Fibroblast of lung (primary cell): Measurements from ENCODE around the gene THAP10.

ENCODE experiments used
- CTCF ChIP-seq, 2 donors: IDR thresholded peaks in 1 of 2; conservative IDR thresholded peaks in 1 of 2; 1 replicate in 1 of 2; 2 replicates in 1 of 2; pipeline ENCODE4 v1.5.1; 2011 to 2012; ENCODE audit warnings: low read length in 2 of 2, control low read depth in 1 of 2, inconsistent platforms in 1 of 2, low read depth in 1 of 2, mild to moderate bottlenecking in 1 of 2
- EZH2 ChIP-seq: IDR thresholded peaks from 2 replicates; pipeline ENCODE4 v1.5.1; 2012; ENCODE audit warnings: low read length, control low read depth, mild to moderate bottlenecking; ENCODE audit errors: missing control alignments

- TF ChIP-seq CTCF (conservative IDR thresholded peaks at IDR 0.05 in 1 of 2, IDR thresholded peaks at IDR 0.05 in 1 of 2; ENCODE audit: low read depth in 1 of 2, low read length in 2 of 2) (no peak), EZH2 (no peak)
Observed at GRCh38 chr15:70833861-70834765, 58.1 kb downstream of the THAP10 start.
